Panc1 (cell line): ENCODE data around the gene RHBG.

Experiments used
- POLR2AphosphoS5 ChIP-seq: IDR thresholded peaks from 2 replicates; pipeline ENCODE4 v1.6.1; 2012; ENCODE audit warnings: mild to moderate bottlenecking, low read depth, low read length, moderate library complexity
- TCF7L2 ChIP-seq: IDR thresholded peaks from 2 replicates; pipeline ENCODE4 v1.6.1; 2011; ENCODE audit warnings: mild to moderate bottlenecking, low read depth, low read length, inconsistent platforms
- TF ChIP-seq, protein P1 (sequence below): fragments of 450-650 bp; IDR thresholded peaks from 2 replicates; pipeline ENCODE4 v1.5.1; 2017; ENCODE audit warnings: mild to moderate bottlenecking
- TF ChIP-seq, protein P2 (sequence below), 2 experiments: IDR thresholded peaks; 2 replicates each; pipeline ENCODE4 v1.6.1; 2011 to 2012; ENCODE audit warnings: low read depth in 2 of 2, control low read depth in 1 of 2, low read length in 1 of 2, mild to moderate bottlenecking in 1 of 2, moderate library complexity in 1 of 2; ENCODE audit not compliant: insufficient read depth in 1 of 2

DNA sequence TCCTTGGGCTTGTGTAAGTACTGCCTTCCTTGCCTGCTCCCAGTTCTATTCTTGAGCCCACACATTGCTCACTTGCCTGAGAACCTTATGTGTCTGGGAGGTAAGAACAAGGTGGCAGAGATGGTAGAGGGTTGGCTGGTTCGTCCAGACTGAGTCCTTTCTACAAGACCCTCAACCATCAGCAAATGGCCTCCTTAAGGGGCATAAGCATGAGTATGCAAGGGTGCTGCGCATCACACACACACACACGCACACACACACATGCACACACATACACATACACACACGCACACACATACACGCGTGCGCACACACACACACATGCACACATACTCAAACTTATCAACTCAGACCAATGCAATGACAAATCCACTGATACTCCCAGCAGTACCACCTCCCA is 56.9 kb downstream of the RHBG start:
- TF ChIP-seq, protein P1, sequence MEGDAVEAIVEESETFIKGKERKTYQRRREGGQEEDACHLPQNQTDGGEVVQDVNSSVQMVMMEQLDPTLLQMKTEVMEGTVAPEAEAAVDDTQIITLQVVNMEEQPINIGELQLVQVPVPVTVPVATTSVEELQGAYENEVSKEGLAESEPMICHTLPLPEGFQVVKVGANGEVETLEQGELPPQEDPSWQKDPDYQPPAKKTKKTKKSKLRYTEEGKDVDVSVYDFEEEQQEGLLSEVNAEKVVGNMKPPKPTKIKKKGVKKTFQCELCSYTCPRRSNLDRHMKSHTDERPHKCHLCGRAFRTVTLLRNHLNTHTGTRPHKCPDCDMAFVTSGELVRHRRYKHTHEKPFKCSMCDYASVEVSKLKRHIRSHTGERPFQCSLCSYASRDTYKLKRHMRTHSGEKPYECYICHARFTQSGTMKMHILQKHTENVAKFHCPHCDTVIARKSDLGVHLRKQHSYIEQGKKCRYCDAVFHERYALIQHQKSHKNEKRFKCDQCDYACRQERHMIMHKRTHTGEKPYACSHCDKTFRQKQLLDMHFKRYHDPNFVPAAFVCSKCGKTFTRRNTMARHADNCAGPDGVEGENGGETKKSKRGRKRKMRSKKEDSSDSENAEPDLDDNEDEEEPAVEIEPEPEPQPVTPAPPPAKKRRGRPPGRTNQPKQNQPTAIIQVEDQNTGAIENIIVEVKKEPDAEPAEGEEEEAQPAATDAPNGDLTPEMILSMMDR: no peak
- TF ChIP-seq, protein P2, sequence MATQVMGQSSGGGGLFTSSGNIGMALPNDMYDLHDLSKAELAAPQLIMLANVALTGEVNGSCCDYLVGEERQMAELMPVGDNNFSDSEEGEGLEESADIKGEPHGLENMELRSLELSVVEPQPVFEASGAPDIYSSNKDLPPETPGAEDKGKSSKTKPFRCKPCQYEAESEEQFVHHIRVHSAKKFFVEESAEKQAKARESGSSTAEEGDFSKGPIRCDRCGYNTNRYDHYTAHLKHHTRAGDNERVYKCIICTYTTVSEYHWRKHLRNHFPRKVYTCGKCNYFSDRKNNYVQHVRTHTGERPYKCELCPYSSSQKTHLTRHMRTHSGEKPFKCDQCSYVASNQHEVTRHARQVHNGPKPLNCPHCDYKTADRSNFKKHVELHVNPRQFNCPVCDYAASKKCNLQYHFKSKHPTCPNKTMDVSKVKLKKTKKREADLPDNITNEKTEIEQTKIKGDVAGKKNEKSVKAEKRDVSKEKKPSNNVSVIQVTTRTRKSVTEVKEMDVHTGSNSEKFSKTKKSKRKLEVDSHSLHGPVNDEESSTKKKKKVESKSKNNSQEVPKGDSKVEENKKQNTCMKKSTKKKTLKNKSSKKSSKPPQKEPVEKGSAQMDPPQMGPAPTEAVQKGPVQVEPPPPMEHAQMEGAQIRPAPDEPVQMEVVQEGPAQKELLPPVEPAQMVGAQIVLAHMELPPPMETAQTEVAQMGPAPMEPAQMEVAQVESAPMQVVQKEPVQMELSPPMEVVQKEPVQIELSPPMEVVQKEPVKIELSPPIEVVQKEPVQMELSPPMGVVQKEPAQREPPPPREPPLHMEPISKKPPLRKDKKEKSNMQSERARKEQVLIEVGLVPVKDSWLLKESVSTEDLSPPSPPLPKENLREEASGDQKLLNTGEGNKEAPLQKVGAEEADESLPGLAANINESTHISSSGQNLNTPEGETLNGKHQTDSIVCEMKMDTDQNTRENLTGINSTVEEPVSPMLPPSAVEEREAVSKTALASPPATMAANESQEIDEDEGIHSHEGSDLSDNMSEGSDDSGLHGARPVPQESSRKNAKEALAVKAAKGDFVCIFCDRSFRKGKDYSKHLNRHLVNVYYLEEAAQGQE (IDR thresholded peaks at IDR 0.05; ENCODE audit: insufficient read depth in 1 of 2, low read depth in 2 of 2, low read length in 1 of 2): no peak
- TF ChIP-seq POLR2AphosphoS5: no peak
- TF ChIP-seq TCF7L2: no peak
